ENCODE measurements around the gene GALNT1.

GRCh38 chr18:35754464-35754863 lies 172.9 kb downstream of the GALNT1 start:
- TF ChIP-seq, protein P1, sequence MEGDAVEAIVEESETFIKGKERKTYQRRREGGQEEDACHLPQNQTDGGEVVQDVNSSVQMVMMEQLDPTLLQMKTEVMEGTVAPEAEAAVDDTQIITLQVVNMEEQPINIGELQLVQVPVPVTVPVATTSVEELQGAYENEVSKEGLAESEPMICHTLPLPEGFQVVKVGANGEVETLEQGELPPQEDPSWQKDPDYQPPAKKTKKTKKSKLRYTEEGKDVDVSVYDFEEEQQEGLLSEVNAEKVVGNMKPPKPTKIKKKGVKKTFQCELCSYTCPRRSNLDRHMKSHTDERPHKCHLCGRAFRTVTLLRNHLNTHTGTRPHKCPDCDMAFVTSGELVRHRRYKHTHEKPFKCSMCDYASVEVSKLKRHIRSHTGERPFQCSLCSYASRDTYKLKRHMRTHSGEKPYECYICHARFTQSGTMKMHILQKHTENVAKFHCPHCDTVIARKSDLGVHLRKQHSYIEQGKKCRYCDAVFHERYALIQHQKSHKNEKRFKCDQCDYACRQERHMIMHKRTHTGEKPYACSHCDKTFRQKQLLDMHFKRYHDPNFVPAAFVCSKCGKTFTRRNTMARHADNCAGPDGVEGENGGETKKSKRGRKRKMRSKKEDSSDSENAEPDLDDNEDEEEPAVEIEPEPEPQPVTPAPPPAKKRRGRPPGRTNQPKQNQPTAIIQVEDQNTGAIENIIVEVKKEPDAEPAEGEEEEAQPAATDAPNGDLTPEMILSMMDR (IDR thresholded peaks at IDR 0.05; ENCODE audit: low read length) = no peak
- no peak for TF ChIP-seq EZH2 (optimal IDR thresholded peaks at IDR 0.05; ENCODE audit: low read depth, low read length)
